Putamen (tissue), 1 donor: ENCODE data around the gene SAP25.
"Not testable (repeated sequence)": the region's sequence is repeated elsewhere in the genome, so short reads cannot be mapped to it uniquely, and the experiment has no call there.

Experiments
- DNase-seq: peaks from one replicate; pipeline ENCODE4 v3.0.0-alpha.2; 2016; ENCODE audit warnings: low spot score

Gene SAP25

DNA sequence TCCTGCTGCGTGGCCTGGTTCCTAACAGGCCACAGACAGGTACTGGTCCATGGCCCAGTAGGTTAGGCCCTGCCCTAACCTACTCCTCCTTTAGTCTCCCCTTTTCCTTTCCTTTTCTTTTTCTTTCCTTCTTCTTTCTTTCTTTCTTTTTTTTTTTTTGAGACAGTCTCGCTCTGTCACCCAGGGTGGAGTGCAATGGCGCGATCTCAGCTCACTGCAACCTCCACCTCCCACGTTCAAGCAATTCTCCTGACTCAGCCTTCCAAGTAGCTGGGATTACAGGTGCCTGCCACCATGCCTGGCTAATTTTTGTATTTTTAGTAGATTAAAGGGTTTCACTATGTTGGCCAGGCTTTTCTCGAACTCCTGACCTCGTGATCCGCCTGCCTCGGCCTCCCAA lies 37.7 kb downstream of the SAP25 start:
- not testable (repeated sequence) for DNase-seq

- DNase-seq = no peak
Measured at GRCh38 chr7:100532165-100533022, 41.3 kb downstream of the SAP25 start.

- DNase-seq = not testable (repeated sequence)
Measured at GRCh38 chr7:100528108-100528866, 45.4 kb downstream of the SAP25 start.

DNA sequence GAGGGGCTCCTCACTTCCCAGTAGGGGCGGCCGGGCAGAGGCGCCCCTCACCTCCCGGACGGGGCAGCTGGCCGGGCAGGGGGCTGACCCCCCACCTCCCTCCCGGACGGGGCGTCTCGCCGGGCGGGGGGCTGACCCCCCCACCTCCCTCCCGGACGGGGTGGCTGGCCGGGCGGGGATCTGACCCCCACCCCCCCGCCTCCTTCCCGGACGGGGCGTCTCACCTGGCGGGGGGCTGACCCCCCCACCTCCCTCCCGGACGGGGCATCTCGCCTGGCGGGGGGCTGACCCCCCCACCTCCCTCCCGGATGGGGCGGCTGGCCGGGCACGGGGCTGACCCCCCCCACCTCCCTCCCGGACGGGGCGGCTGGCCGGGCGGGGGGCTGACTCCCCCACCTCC lies 50.5 kb downstream of the SAP25 start:
- DNase-seq = not testable (repeated sequence)
